H1 (cell line): ENCODE measurements around the gene EPHB1. TPM values are rescaled to one million over a fixed set of nuclear protein-coding genes. Genes with fewer than 3 reads are reported as not detected.

Experiments
- CTCF ChIA-PET: fragments of 300-600 bp; sonication (Branson Sonifier 250); formaldehyde crosslinking; loops from one replicate; lab custom pipeline; 2021; ENCODE audit not compliant: partially characterized antibody; lab: Charles Lee
- POLR2A ChIA-PET: fragments of 300-600 bp; sonication (Branson Sonifier 250); formaldehyde crosslinking; loops from one replicate; lab custom pipeline; 2021; ENCODE audit warnings: inconsistent platforms; ENCODE audit not compliant: partially characterized antibody; lab: Charles Lee
- DNase-seq, 2 experiments: peaks; one replicate each; pipeline versions ENCODE4 v3.0.0 to v3.0.0-alpha.2; 2010 to 2022; ENCODE audit warnings: low spot score in 2 of 2, low read depth in 1 of 2, mixed read lengths in 1 of 2
- FAIRE-seq: peaks from 2 replicates; lab custom pipeline; 2011; peaks lifted over from hg19 to GRCh38; lab: Jason Lieb, UNC
- H2AFZ ChIP-seq: 2 replicates; pipeline ENCODE4 v1.8.1; 2012; ENCODE audit warnings: low read length, inconsistent platforms
- H2AK5ac ChIP-seq: 2 replicates; pipeline ENCODE4 v1.6.1; 2013; ENCODE audit warnings: low read depth, low read length
- H2BK120ac ChIP-seq: replicated peaks from 2 replicates; pipeline ENCODE3; 2013; ENCODE audit warnings: low read depth, low read length, inconsistent platforms
- H2BK12ac ChIP-seq: 2 replicates; pipeline ENCODE4 v1.6.1; 2013; ENCODE audit warnings: low read depth, low read length
- H2BK15ac ChIP-seq: 2 replicates; pipeline ENCODE4 v1.6.1; 2013; ENCODE audit warnings: low read length
- H2BK20ac ChIP-seq: 2 replicates; pipeline ENCODE4 v1.6.1; 2013; ENCODE audit warnings: low read length
- H2BK5ac ChIP-seq: 2 replicates; pipeline ENCODE4 v1.6.1; 2013; ENCODE audit warnings: low read depth, low read length
- H3K14ac ChIP-seq: 2 replicates; pipeline ENCODE4 v1.6.1; 2013; ENCODE audit warnings: inconsistent platforms; ENCODE audit not compliant: insufficient read length
- H3K18ac ChIP-seq: 2 replicates; pipeline ENCODE4 v1.6.1; 2013; ENCODE audit warnings: low read length; ENCODE audit errors: extremely low read depth
- H3K23ac ChIP-seq: 2 replicates; pipeline ENCODE4 v1.6.1; 2013; ENCODE audit warnings: inconsistent platforms; ENCODE audit not compliant: insufficient read length
- H3K23me2 ChIP-seq: 2 replicates; pipeline ENCODE4 v1.6.1; 2013; ENCODE audit warnings: low read depth, low read length
- H3K27ac ChIP-seq: 2 replicates; pipeline ENCODE4 v1.6.1; 2011; ENCODE audit warnings: low read depth, low read length, inconsistent platforms
- H3K27me3 ChIP-seq, 4 experiments: replicated peaks in 1 of 4; 1 replicate in 1 of 4; 2 replicates in 3 of 4; pipeline versions ENCODE4 v1.6.1 to v1.8.1; 2011 to 2013; ENCODE audit warnings: low read length in 3 of 4, mild to moderate bottlenecking in 3 of 4, inconsistent platforms in 2 of 4, mixed read lengths in 2 of 4, moderate library complexity in 1 of 4; ENCODE audit not compliant: control insufficient read depth in 3 of 4, insufficient read depth in 3 of 4; ENCODE audit errors: extremely low read depth in 1 of 4
- H3K36me3 ChIP-seq, 4 experiments: 2 replicates each; pipeline versions ENCODE4 v1.6.1 to v1.8.1; 2011 to 2013; ENCODE audit warnings: mild to moderate bottlenecking in 4 of 4, low read length in 3 of 4, moderate library complexity in 2 of 4, control low read depth in 1 of 4, inconsistent platforms in 1 of 4; ENCODE audit not compliant: insufficient read depth in 4 of 4, control insufficient read depth in 2 of 4
- H3K4ac ChIP-seq: replicated peaks from 2 replicates; pipeline ENCODE3; 2013; ENCODE audit warnings: low read length, low read depth, mixed read lengths, inconsistent platforms; ENCODE audit not compliant: insufficient read length
- H3K4me1 ChIP-seq, 4 experiments: replicated peaks in 1 of 4; 1 replicate in 1 of 4; 2 replicates in 3 of 4; pipeline versions ENCODE4 v1.6.1 to v1.8.1; 2011 to 2013; ENCODE audit warnings: low read length in 3 of 4, inconsistent platforms in 2 of 4, mixed read lengths in 1 of 4; ENCODE audit not compliant: insufficient read depth in 4 of 4, control insufficient read depth in 3 of 4
- H3K4me2 ChIP-seq, 2 experiments: 2 replicates each; pipeline versions ENCODE4 v1.6.1 to v1.8.1; 2011 to 2013; ENCODE audit warnings: low read depth in 2 of 2, low read length in 2 of 2, control low read depth in 1 of 2, inconsistent platforms in 1 of 2, mild to moderate bottlenecking in 1 of 2; ENCODE audit not compliant: insufficient read depth in 1 of 2
- H3K4me3 ChIP-seq, 4 experiments: fragments of 200-600, 300-600 bp in 1 of 4; sonication (generic), shearing (Covaris generic), sonication (Bioruptor Twin) in 1 of 4; 2 replicates each; pipeline versions ENCODE4 v1.5.1 to v1.8.1; 2011 to 2016; ENCODE audit warnings: low read length in 4 of 4, low read depth in 3 of 4, control low read depth in 2 of 4, inconsistent platforms in 2 of 4, mild to moderate bottlenecking in 2 of 4, mixed read lengths in 1 of 4, moderate library complexity in 1 of 4; ENCODE audit not compliant: insufficient read depth in 2 of 4; ENCODE audit errors: extremely low read depth in 1 of 4
- H3K56ac ChIP-seq: replicated peaks from 2 replicates; pipeline ENCODE3; 2013; ENCODE audit warnings: low read depth, mild to moderate bottlenecking, mixed read lengths, low read length, inconsistent platforms; ENCODE audit not compliant: insufficient read length
- H3K79me1 ChIP-seq: 2 replicates; pipeline ENCODE4 v1.6.1; 2013; ENCODE audit warnings: low read depth, low read length, control low read depth
- H3K79me2 ChIP-seq, 2 experiments: 2 replicates each; pipeline versions ENCODE4 v1.6.1 to v1.8.1; 2012 to 2013; ENCODE audit warnings: low read length in 2 of 2, mild to moderate bottlenecking in 2 of 2, inconsistent platforms in 1 of 2; ENCODE audit not compliant: insufficient read depth in 2 of 2, control insufficient read depth in 1 of 2
- H3K9ac ChIP-seq, 4 experiments: replicated peaks in 1 of 4; 1 replicate in 1 of 4; 2 replicates in 3 of 4; pipeline versions ENCODE4 v1.6.1 to v1.8.1; 2011 to 2013; ENCODE audit warnings: low read depth in 3 of 4, low read length in 3 of 4, control low read depth in 2 of 4, mild to moderate bottlenecking in 2 of 4, moderate library complexity in 2 of 4, inconsistent platforms in 1 of 4; ENCODE audit errors: extremely low read depth in 1 of 4
- H3K9me3 ChIP-seq, 2 experiments: 2 replicates each; pipeline versions ENCODE4 v1.6.1 to v1.8.1; 2012 to 2013; ENCODE audit warnings: mild to moderate bottlenecking in 2 of 2, moderate library complexity in 2 of 2, control low read depth in 1 of 2, inconsistent platforms in 1 of 2, low read depth in 1 of 2, low read length in 1 of 2, mixed read lengths in 1 of 2; ENCODE audit not compliant: insufficient read depth in 2 of 2
- H4K20me1 ChIP-seq, 2 experiments: replicated peaks in 1 of 2; 2 replicates each; pipeline versions ENCODE3 to v1.8.1; 2011 to 2013; ENCODE audit warnings: inconsistent platforms in 2 of 2, low read length in 2 of 2, mild to moderate bottlenecking in 1 of 2; ENCODE audit not compliant: insufficient read depth in 2 of 2, control insufficient read depth in 1 of 2
- H4K5ac ChIP-seq: 2 replicates; pipeline ENCODE4 v1.6.1; 2013; ENCODE audit warnings: low read length, low read depth, mixed read lengths, inconsistent platforms; ENCODE audit not compliant: insufficient read length
- H4K8ac ChIP-seq: 2 replicates; pipeline ENCODE4 v1.8.0; 2013; ENCODE audit warnings: mild to moderate bottlenecking, moderate library complexity, low read length, inconsistent platforms; ENCODE audit not compliant: insufficient read depth; ENCODE audit errors: extremely low read depth
- H4K91ac ChIP-seq: replicated peaks from 2 replicates; pipeline ENCODE3; 2013; ENCODE audit warnings: low read length, mixed read lengths, inconsistent platforms; ENCODE audit not compliant: insufficient read length
- ASH2L ChIP-seq: fragments of 200-600, 300-600 bp; sonication (generic); IDR thresholded peaks from one replicate; pipeline ENCODE4 v1.7.1; 2017; ENCODE audit warnings: low read length
- NANOG ChIP-seq: IDR thresholded peaks from 2 replicates; pipeline ENCODE4 v1.6.1; 2011; ENCODE audit warnings: low read length, low read depth, mild to moderate bottlenecking, inconsistent platforms; ENCODE audit not compliant: insufficient read depth, poor library complexity, severe bottlenecking
- POLR2A ChIP-seq, 2 experiments: IDR thresholded peaks; 1 replicate in 1 of 2; 2 replicates in 1 of 2; pipeline ENCODE4 v1.6.1; 2011; ENCODE audit warnings: low read depth in 2 of 2, low read length in 2 of 2, mild to moderate bottlenecking in 2 of 2; ENCODE audit errors: control extremely low read depth in 1 of 2
- POLR2AphosphoS5 ChIP-seq: IDR thresholded peaks from 2 replicates; pipeline ENCODE4 v1.6.1; 2011; ENCODE audit warnings: low read depth, low read length
- RAD21 ChIP-seq, 2 experiments: IDR thresholded peaks in 1 of 2; conservative IDR thresholded peaks in 1 of 2; 2 replicates each; pipeline ENCODE4 v1.6.1; 2011; ENCODE audit warnings: low read depth in 2 of 2, low read length in 2 of 2, improper control_type of control experiment in 1 of 2, inconsistent platforms in 1 of 2, mild to moderate bottlenecking in 1 of 2, moderate library complexity in 1 of 2
- RBBP5 ChIP-seq: IDR thresholded peaks from 2 replicates; pipeline ENCODE4 v1.7.1; 2012; ENCODE audit warnings: low read depth, mild to moderate bottlenecking, inconsistent platforms, low read length, moderate library complexity, borderline replicate concordance
- RNF2 ChIP-seq: fragments of 200-900, 300-1000 bp; sonication (generic); IDR thresholded peaks from 2 replicates; pipeline ENCODE4 v1.7.1; 2016; ENCODE audit warnings: borderline replicate concordance, low read depth, mild to moderate bottlenecking, antibody characterized with exemption, low read length; ENCODE audit not compliant: poor library complexity, severe bottlenecking; ENCODE audit errors: missing control alignments
- SIX5 ChIP-seq: IDR thresholded peaks from 2 replicates; pipeline ENCODE4 v1.6.1; 2011; ENCODE audit warnings: mild to moderate bottlenecking, low read depth, low read length
- SP2 ChIP-seq: IDR thresholded peaks from 2 replicates; pipeline ENCODE4 v1.6.1; 2012; ENCODE audit warnings: mild to moderate bottlenecking, low read length, inconsistent platforms
- TAF7 ChIP-seq: optimal IDR thresholded peaks from 2 replicates; pipeline ENCODE3; 2011; ENCODE audit warnings: low read depth, mild to moderate bottlenecking, inconsistent platforms, low read length, moderate library complexity, borderline replicate concordance
- TBP ChIP-seq: IDR thresholded peaks from 2 replicates; pipeline ENCODE4 v1.6.1; 2011; ENCODE audit warnings: low read depth, low read length, improper control_type of control experiment
- WGBS, 2 experiments: shearing (Covaris generic) in 1 of 2; methylation state at CpG; one replicate each; pipeline versions ENCODE4 v1.1.6 to v1.1.7; 2013 to 2015; ENCODE audit warnings: low lambda C conversion rate in 2 of 2, mixed read lengths in 2 of 2, inconsistent platforms in 1 of 2, low coverage in 1 of 2, missing lambda C conversion rate in 1 of 2; ENCODE audit not compliant: insufficient replicate concordance in 2 of 2, insufficient coverage in 1 of 2, insufficient read length in 1 of 2; ENCODE audit errors: extremely low coverage in 1 of 2, missing lambda C conversion rate in 1 of 2; 5-methylcytosine and 5-hydroxymethylcytosine counted together
- polyA plus RNA-seq, 7 experiments: library from polyadenylated mRNA; depleted of rRNA in 3 of 7; stranded (reverse) in 5 of 7; unstranded in 2 of 7; fragments of >200 nt in 5 of 7; fragments of 200-250 nt in 2 of 7; gene quantifications; 1 replicate in 5 of 7; 2 replicates in 1 of 7; 4 replicates in 1 of 7; pipeline versions ENCODE4 v1.2.1 to v1.2.3, GENCODE V29; 2011 to 2013; ENCODE audit warnings: missing spikeins in 2 of 7, mixed read lengths in 2 of 7
- total RNA-seq: library from RNA; stranded (reverse); fragmentation: NEBNext Ultra II Directional; extraction: Animal tissue kit (Norgen Biotek cat#: 25700); gene quantifications from 2 replicates; pipeline ENCODE4 v1.2.1, GENCODE V29; 2021
- TF ChIP-seq, protein P1 (sequence below): IDR thresholded peaks from 2 replicates; pipeline ENCODE4 v1.6.1; 2012; ENCODE audit warnings: inconsistent platforms

Gene EPHB1
- total and polyA plus RNA-seq, 2 of the 8 experiments (the other 6 are each of a cell fraction or from before 2014, with no cell fraction given), result 3.5 to 5.9 TPM

DNA sequence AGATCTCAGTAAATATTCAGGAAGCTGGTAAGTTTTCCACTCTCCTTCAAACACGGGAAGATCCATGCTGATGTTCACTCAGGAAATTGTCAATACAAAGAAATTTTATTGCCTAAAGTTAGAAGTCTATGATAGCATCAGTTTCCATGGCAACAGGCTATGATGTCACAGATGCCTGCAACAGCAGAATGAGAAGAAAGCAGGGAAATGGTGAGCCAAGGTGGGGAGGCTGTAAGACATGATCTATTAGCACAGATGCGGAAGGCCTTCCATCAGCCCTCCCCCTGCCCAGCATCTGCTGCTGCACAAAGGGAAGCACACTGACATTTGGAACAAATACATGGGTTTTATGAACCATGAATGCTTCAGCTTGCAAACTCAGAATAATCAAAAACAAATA lies 28.6 kb downstream of the EPHB1 start:
- WGBS, 2 experiments, result 75% methylated on average over 2 of the region's 2 CpGs; no CpG with 5 or more reads in 1 of the 2 experiments
- TF ChIP-seq ASH2L (no peak), NANOG (no peak), SIX5 (no peak), POLR2A (IDR thresholded peaks at IDR 0.05; ENCODE audit: control extremely low read depth in 1 of 2, low read depth in 2 of 2, low read length in 2 of 2) (no peak), TAF7 (no peak), SP2 (no peak), RBBP5 (no peak), RNF2 (no peak), RAD21 (IDR thresholded peaks at IDR 0.05 in 1 of 2, conservative IDR thresholded peaks at IDR 0.05 in 1 of 2; ENCODE audit: low read depth in 2 of 2, low read length in 2 of 2) (no peak), TBP (no peak), POLR2AphosphoS5 (no peak)
- TF ChIP-seq, protein P1, sequence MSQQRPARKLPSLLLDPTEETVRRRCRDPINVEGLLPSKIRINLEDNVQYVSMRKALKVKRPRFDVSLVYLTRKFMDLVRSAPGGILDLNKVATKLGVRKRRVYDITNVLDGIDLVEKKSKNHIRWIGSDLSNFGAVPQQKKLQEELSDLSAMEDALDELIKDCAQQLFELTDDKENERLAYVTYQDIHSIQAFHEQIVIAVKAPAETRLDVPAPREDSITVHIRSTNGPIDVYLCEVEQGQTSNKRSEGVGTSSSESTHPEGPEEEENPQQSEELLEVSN, result no peak

More for the DNA sequence above, 28.6 kb downstream of the EPHB1 start:
- ChIA-PET POLR2A (no interaction called here), CTCF (interaction anchor here (0.9 to 4.7 kb wide), 4 partner anchors 14 to 423 kb away, joined by 3 to 29 read pairs (median 4); partner anchors contain the start of gene EPHB1)
- Histone ChIP-seq H3K36me3 (no peaks in the 10 kb centered on the region), H3K9me3 (no peaks in the 10 kb centered on the region; a peak in 1 of 4 replicates), H3K4ac (no peak overlapping the region), H3K4me2 (no peak overlapping the region), H3K4me1 (peaks cover 0 to 2% (median 0%) of the 10 kb centered on the region in 4 experiments; a peak in 1 of 7 replicates), H4K20me1 (no peaks in the 10 kb centered on the region), H4K8ac (no peak overlapping the region), H3K27ac (no peak overlapping the region), H3K9ac (no peak overlapping the region), H3K14ac (no peak overlapping the region), H3K18ac (no peak overlapping the region), H3K23ac (no peak overlapping the region), H2BK20ac (no peak overlapping the region), H2BK15ac (no peak overlapping the region), H2AK5ac (no peak overlapping the region), H4K5ac (no peak overlapping the region), H2BK12ac (no peak overlapping the region), H3K23me2 (no peaks in the 10 kb centered on the region), H3K4me3 (no peak overlapping the region), H3K79me1 (no peaks in the 10 kb centered on the region), H3K56ac (no peak overlapping the region), H2BK120ac (no peak overlapping the region), H3K79me2 (no peaks in the 10 kb centered on the region), H2BK5ac (no peak overlapping the region), H2AFZ (no peak overlapping the region), H4K91ac (no peak overlapping the region), H3K27me3 (no peaks in the 10 kb centered on the region; a peak in 1 of 7 replicates)
- DNase-seq, result no peak
- no peak for FAIRE-seq
